CD4-positive, alpha-beta T cell treated with Interleukin-4 for 4 hours (primary cell): ENCODE measurements around the gene VDAC1.
"Not testable (repeated sequence)": the region's sequence is repeated elsewhere in the genome, so short reads cannot be mapped to it uniquely, and the experiment has no call there.

Experiments
- DNase-seq: peaks from one replicate; pipeline ENCODE4 v3.0.0-alpha.2; 2020

The VDAC1 gene

DNA sequence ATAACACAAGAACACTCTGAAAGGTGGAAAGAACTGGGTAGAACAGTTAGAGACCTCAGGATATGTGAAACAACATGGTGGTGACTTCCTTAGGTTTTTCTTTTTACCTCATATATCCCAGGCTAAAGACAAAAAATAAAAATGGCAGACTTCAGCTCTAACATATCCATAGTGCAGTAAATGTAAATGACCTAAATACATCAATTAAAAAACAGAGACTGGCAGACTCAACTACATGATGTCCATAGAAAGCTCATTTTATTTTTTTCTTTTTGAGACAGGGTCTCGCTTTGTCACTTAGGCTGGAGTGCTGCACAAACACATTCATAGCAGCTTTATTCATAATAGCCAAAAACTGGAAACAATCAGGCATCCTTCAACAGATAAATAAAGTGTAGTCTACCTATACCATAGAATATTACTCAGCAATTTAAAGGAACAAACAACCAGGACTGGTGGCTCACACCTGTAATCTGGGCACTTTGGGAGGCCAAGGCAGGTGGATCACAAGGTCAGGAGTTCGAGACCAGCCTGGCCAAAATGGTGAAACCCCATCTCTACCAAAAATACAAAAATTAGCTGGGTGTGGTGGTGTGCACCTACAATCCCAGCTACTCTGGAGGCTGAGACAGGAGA lies 41.2 kb downstream of the VDAC1 start:
- DNase-seq = no peak

DNA sequence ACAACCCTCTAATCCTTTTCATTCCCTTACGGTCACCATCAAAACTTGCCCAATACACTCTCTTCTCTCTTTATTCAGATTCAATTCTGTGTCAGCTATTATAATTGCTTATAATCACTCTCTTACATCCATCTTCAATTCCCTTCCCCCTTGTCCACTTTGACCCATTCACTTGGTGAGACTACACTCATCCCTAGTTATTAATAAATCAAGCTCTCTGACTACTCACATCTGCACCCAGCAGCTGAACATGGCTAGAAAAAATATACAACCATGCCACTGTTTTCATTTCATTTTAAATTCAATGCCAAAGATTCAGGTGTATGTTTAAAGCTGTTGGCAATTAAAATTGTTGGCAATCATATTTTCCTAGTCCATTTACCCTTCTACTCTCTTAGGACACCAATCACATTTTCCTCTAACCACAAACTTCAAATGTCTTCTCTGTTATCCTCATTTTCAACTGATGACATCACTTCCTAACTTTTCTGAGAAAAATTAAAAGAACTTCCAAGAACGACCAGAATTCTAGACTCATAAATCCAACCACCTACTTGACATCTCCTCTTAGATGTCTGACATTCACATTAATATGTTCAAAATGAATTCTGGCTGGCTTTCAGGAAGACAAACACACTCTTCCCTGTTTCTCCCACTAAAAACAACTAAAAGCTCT lies 41.8 kb downstream of the VDAC1 start:
- DNase-seq = no peak

DNA sequence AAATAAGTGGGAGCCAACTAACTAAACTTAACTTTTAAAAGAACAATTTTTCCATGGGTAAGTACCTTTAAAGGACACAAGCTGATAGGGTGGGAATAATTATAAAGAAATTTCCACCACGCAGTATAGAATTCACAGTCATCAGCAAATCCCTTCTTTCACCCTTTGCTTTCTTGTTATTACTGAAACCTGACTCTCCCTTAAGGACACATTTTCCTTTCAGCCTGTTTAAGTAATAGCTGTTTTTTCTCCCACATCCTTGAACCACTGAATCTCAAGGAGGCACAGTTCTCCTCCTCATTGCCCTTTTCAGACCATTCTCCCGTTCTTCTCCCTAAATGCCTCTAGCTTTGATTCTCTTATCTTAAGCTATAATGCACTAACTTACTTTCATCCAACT lies 42.6 kb downstream of the VDAC1 start:
- no peak for DNase-seq

DNA sequence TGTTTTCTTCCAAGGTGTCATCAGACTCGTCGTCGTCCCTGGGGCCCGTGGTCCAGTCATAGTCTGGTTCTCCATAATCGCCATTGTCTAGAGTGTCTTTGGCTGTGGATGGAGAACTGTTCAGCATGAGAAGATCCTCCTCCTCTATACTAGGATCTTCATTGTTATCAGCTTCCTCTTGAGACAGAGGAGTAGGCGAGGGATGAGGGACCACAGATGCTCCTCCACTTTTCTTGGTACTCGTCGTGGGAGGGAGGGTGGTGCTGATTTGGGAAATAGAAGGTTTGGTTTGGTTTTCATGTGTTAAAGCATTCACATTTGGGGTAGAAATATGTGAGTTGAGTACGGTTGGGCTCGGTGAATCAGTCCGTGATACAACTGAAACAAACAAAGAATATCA lies 45.1 kb downstream of the VDAC1 start:
- no peak for DNase-seq

DNA sequence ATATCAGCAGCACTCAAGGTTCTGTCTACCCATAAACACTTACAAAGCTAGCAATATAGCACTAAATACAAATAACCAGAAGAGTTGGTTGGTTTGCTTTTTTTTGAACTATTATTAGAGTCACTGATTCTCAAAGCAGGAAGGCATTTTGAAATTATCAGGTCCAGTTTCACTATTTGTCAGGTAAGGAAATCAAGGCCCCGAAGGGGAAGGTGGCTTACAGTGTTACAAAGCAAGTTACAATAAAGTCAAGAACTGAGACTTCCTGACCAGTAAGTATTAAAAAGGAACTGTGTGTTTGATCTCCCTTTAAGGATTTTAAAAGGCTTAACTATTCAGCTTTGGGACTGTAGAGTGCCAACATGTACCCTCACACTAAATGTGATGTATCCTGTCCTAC lies 47.2 kb downstream of the VDAC1 start:
- DNase-seq = no peak

DNA sequence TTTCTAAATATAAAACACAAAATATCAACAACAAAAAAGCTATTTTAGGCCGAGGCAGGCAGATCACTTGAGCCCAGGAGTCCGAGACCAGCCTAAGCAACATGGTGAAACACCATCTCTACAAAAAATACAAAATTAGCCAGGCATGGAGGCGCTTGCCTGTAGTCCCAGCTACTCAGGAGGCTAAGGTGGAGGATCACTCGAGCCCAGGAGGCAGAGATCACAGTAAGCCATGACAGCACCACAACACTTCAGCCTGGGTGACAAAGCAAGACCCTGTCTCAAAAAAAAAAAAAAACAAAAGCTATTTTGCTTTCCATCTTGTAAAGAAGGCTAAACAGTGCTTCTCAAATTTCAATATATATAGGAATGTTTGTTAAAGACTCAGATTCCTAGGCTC lies 47.7 kb downstream of the VDAC1 start:
- no peak for DNase-seq

DNA sequence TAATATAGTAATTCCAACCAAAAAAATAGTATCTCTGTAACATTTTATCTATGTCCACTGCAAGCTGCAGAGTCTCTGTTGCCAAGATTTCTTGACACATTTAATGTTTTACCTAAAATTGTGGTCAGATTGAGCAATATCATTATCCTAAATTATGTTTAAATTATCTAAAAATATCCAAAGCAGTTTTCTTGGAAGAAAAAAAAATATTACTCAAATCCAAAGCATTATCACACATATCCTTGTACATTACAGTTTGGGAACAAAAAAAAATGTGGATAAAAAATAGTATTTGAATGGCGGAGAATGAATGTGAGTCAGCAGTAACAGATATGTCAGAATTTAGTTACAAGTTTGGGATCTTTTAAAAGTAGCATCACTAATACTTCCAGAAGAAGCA lies 48.6 kb downstream of the VDAC1 start:
- DNase-seq = not testable (repeated sequence)

DNA sequence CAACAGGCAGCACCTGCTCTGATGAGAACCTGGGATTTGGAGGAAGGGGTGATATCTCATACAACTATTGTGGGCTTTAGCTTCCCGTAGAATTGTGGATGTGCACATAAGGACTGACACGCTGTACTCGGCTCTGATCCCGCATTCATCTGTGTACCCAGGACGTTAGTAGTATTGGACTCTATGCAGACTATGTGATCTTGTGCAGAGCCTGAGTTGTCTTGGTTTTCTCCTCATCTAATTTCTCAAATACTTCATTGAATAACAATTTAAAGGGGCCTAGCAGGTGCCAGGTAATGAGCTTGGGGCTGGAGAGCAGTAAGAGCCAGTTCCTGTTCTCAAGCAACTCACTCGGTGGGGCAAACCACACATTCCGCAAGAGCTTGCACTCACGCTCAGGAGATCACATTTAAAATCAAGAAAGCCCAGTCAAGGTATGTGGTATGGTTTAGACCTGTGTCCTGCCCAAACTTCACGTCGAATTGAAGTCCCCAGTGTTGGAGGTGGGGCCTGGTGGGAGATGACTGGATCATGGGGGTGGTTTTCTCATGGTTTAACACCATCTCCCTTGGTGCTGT lies 51.1 kb downstream of the VDAC1 start:
- DNase-seq = no peak

DNA sequence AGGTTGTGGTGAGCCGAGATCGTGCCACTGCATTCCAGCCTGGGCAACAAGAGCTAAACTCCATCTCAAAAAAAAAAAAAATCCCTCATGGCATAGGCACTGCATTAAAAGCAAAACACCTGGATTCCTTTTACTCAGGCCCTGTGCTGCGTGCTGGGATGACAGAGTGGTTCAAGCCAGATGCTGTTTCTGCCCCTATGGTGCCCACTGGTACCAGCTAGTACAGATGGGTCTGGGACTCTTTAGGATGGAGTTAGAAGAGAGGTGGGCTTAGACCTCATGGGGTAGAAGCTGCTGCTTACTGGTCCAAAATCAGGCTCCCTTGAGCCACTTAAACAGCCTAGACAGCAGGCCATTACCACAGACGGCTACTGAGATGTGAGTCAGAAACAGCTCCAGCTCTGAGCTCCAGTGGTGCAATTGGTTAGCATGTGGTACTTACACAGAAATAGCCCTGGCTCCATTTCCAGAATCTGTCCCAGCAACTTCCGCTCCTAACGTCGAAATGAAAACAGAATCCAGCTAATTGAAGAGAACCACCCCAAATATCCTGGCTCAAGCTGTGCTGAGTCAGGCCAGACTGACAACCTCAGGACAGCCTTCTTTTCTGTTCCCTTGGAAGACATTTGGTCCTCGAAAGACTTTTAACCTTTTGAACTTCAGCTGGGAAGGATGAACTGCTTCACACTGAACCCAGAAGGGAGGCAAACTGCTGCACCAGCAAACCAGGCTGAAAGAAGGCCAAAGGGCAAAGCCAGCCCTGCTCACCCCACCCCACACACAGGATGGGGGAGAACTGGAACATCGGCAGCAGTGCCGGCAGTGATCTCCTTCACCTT lies 51.8 kb downstream of the VDAC1 start:
- no peak for DNase-seq

DNA sequence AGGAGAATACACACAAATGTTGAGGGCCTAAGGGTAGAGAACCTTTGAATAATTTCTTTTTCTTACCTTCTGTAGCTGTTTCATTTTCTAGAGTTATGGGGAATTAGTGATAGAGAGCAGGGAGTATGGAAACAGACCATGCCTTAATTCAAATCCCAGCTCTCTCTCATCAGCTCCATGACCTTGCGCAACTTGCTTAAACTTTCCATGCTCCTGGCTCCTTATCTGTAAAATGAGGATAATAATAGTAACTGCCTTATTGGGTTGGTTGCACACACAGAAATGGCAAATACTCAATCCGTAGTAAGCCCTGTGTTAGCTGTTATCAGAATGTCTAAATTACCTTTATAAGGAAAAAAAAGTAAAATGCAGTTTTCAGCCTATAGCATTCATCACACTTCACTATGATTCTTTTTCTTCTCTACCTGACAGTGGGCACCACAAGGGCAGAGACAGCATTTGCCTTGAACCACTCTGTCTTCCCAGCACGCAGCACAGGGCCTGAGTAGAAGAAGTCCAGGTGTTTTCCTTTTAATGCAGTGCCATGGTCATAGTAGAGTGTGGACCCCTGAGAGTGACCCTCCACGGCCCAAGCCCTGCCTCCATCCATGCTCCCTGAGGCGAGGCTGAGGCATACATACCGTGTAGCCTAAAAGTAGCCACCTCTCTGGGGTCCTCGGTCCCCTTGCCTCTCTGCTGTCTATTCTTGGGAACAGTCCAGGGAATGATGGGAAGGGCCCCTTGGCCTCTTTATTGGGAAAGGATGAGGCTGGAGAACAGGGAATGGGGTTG lies 53.8 kb downstream of the VDAC1 start:
- no peak for DNase-seq

DNA sequence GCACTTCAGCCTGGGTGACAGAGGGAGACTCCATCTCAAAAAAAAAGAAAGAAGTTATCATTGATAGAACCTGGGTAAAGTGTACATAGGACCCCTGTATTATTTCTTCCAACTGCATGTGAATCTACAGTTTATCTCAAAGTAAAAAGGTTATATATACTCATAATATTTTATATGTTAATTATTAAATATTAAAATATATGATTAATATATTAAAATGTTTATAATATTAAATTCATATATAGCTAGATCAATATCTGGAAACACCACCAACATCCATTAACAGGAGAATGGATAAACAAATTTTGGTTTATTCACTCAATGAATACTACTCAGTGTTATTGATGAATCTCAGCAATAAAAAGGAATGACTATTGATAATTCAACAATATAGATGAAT lies 56.1 kb downstream of the VDAC1 start:
- no peak for DNase-seq

DNA sequence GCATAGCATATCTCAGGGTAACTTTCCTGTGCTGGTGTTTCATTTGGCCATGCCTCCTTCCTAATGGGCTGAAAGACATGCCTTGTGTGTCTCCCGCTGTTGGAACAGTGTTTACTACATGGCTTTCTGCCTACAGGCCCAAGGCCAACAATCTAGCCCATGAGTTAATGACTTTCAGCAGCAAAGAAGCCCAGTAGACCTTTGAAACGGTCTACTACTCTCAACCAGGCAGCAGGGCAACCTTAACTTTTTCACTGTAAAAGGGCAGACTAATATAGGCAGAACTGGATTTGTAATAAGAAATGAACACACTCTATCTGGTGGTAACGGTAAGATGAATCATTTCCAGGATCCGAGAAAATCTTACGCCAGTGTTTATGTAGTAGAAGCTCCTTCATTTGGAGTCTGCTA lies 57.3 kb downstream of the VDAC1 start:
- no peak for DNase-seq

DNA sequence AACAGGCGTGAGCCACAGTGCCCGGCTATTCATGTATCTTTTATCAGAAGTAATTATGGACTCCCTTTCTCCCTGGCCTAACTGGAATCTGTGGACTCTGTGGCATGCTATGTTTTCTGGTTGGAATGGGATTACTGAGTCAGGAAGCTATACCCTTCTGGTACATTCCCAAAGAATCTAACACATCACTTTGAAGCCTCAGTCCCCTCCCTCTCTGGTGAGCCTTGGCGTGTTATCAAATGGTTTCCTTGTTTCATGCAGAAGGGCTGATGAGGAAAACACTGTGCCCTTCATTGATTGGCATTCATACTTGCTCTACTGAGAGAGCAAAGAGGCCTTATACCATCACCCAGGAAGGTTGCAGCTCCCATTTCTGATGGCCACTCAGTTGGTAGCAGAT lies 59.2 kb downstream of the VDAC1 start:
- no peak for DNase-seq

DNA sequence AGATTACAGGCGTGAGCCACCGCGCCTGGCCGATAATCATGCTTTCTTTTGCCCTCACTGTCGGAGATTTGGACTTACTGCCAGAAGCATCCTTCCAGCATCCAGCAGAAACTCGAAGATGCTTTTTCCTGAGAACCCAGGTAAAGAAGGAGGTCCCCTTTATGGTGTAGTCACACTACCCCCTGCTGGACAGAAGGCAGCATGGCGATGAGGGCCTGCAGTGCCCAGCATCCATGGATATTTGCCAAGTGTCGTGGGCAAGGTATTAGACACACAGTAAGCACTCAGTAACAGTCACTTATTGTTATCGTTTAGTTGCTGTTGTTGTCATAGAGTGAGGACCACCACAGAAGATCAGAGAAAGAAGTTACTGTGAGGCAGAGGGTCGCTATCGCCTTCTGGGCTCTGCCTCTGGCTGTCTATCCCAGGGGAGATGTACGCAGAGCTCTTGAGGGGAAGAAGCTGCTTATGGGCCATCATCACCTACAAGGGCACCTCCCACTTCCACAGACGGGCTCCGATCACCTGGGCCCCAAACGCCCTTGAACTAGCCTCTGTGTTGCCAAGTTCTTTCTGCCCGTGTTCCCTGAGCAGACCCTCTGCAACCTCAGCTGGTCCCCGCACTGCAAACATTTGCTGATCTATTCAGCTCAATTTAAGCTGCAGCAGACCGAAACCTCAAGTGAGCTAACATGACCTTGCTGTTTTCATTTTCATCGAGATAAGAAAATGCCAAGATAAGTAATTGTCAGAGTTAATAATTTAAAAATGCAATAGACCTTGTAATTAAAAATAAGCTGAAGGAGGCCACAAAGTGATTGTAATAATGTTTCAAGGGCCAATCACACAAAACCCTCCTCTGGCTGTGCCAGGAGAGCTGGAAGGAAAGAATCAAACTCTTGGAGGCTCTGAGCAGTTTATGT lies 60.3 kb downstream of the VDAC1 start:
- DNase-seq = no peak

DNA sequence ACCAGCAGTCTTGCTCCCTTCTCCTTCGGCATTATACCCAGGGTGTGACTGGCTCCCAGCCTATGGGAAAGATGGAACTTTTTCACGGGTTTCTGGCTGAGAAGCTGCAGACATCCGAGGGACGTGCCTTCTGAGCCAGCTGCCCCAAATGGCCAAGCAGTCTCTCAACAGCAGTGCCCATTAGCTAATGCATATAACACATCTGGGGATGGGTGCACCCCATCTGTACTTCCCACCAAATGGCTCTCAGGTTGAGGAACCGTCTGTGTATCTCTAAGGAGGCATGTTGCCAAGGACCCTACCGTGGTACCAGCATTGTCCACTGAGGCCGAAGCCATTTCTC lies 61.3 kb downstream of the VDAC1 start:
- DNase-seq = no peak

DNA sequence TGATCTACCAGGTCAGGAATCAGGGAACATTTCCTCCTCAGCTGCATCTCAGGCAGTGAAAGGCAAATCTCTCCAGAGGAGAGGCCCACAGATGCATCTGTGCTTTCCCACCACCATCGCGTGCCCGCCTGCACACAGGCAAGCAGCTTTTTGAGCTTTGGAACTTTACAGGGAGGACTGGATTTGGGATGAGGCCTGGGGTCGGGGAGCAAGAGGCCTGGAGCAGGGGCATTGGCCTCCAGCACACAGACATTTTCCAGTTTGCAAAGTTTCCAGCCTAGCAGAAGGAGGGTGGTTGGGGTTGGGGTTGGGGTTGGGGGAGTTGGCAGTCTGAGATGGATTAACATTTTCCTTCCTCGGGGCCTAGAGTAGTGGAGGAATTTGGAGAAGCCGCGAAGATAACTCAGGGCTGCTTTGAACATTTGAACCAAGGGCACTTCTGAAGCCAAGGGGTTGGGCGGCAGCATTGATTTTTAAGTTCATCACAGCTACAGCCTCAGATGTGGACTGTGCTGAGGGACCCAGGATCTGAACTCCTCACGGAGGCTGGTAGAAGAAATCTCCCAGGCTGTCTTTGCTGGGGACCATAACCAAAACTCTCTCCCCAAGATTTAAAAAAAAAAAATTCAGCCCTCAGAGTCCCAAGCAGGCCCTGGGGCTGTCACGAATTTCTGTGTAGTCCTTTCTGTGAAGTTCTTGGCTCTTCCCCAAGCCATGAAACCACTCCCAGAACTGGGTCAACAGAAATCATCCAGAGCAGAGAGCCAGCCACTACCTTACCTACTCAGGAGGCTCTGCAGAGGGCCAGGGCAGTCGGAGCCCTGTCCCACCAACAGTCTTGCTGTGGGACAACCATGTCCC lies 61.9 kb downstream of the VDAC1 start:
- DNase-seq = no peak

DNA sequence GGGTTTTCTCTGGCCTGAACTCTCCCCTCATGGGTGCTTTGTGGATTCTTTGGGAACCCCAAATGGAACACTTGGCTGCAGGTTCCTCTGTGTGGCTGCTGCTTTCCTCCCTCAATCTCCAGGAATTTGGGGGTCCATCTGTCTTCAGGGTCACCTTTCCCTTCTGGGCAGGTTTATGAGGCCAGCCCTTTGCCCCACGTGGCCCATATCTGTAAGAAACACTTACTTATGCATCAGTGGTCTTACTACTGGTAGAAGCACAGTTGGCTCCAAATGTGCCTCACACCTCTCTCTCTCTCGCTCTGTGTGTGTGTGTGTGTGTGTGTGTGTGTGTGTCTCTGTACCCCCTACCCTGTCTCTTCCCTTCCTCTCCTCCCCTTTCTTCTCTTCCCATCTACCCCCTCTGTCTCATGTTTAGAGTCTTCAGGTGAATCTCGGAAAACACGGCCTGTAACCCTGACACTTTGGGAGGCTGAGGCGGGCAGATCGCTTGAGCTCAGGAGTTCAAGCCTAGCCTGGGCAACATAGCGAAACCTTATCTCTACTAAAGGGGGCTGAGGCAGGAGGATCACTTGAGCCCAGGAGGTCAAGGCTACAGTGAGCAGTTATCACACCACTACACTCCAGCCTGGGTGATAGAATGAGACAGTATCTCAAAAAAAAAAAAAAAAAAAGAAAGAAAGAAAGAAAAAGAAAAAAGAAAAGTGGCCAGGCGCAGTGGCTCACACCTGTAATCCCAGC lies 63.1 kb downstream of the VDAC1 start:
- no peak for DNase-seq

DNA sequence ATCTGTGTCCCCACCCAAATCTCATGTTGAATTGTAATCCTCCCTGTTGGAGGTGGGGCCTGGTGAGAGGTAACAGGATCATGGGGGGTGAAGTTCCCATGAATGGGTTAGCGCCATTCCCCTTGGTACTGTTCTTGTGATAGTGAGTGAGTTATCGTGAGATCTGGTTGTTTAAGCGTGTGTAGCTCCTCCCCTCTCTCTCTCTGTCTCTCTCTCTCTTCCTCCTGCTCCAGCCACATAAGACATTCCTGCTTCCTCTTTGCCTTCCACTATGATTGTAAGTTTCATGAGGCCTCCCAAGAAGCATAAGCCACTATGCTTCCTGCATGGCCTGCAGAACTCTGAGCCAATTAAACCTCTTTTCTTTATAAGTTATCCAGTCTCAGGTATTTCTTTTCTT lies 65.1 kb downstream of the VDAC1 start:
- DNase-seq = no peak

DNA sequence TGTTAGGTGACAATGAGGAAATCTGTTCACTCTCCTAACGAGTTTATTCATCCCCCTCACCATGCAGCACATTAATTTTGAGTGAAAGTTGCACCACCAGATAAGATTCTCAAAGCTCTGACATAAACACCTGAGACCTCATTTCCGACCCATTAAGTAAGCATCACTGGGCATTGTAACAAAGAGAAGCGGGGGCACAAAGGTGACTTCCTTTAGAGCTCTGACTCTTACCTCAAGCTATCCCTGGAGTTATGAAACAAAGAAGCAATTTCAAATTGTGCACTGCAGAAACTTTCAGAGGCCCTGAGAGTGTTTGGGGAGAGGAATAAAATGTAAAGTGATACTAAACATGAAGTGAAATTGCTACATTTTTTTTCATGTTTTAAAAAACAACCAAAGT lies 65.8 kb downstream of the VDAC1 start:
- DNase-seq = no peak
